ENCODE data around the gene PIRT. TPM values are rescaled to one million over a fixed set of nuclear protein-coding genes. Genes with fewer than 3 reads are reported as not detected.

PIRT gene
- polyA plus RNA-seq (2012; ENCODE audit: insufficient read depth, insufficient read length, low read depth): not detected

GRCh38 chr17:10837921-10838320 is at the start of gene PIRT:
TSS of gene PIRT (minus strand) at chr17:10838087. CDS start at chr17:10825645, 12,442 bp downstream.
- no peak for DNase-seq
- Histone ChIP-seq H3K36me3 (no peaks in the 10 kb centered on the region), H3K4me1 (no peaks in the 10 kb centered on the region), H3K4me3 (ENCODE audit: low read depth, low read length) (no peak within 1 kb of the TSS), H3K27me3 (no peaks in the 10 kb centered on the region), H3K9me3 (no peaks in the 10 kb centered on the region)
- TF ChIP-seq CTCF (IDR thresholded peaks at IDR 0.05; ENCODE audit: low read depth, low read length): no peak

- H3K4me3 ChIP-seq (ENCODE audit: low read depth, low read length): no peak overlapping the region
- no peak for TF ChIP-seq CTCF (IDR thresholded peaks at IDR 0.05; ENCODE audit: low read depth, low read length)
- H3K36me3 ChIP-seq: no peaks in the 10 kb centered on the region
- DNase-seq: no peak
- no peaks in the 10 kb centered on the region for H3K9me3 ChIP-seq
- no peaks in the 10 kb centered on the region for H3K27me3 ChIP-seq
- H3K4me1 ChIP-seq: no peaks in the 10 kb centered on the region
Measured at GRCh38 chr17:10881959-10882358, 44.1 kb upstream of the PIRT start.

- Histone ChIP-seq H3K4me1 (no peaks in the 10 kb centered on the region), H3K27me3 (no peaks in the 10 kb centered on the region), H3K36me3 (no peaks in the 10 kb centered on the region), H3K4me3 (ENCODE audit: low read depth, low read length) (no peak overlapping the region), H3K9me3 (no peaks in the 10 kb centered on the region)
- TF ChIP-seq CTCF (IDR thresholded peaks at IDR 0.05; ENCODE audit: low read depth, low read length): no peak
- no peak for DNase-seq
Measured at GRCh38 chr17:10879190-10879836, 41.4 kb upstream of the PIRT start.

GRCh38 chr17:10875984-10876555 is 38.2 kb upstream of the PIRT start:
- Histone ChIP-seq H3K36me3 (no peaks in the 10 kb centered on the region), H3K9me3 (no peaks in the 10 kb centered on the region), H3K27me3 (no peaks in the 10 kb centered on the region), H3K4me3 (ENCODE audit: low read depth, low read length) (no peak overlapping the region), H3K4me1 (no peaks in the 10 kb centered on the region)
- peak; percentile 41 for DNase-seq
- peak; percentile 39 for TF ChIP-seq CTCF (IDR thresholded peaks at IDR 0.05; ENCODE audit: low read depth, low read length)

DNA sequence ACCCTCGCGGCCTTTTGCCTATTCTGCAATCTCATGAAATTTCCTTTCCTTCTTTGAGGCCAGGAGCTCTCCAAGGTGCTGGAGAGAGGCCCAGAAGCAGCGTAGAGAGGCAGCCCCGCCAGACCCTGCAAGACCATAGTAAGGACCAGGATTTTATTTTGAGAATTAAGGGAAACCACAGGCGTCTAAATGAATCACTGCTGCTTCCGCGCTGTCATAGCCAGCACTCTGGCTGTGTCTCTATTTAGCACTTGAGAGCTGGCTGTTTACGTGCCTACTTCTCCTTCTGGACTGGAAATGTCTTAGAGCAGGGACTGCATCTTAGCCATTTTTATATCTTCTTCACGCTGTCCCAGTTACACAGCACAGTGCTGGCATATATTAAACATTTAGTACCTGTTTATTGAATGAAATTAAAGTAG is 37.6 kb upstream of the PIRT start:
- TF ChIP-seq CTCF (IDR thresholded peaks at IDR 0.05; ENCODE audit: low read depth, low read length): no peak
- no peak for DNase-seq
- Histone ChIP-seq H3K4me1 (no peaks in the 10 kb centered on the region), H3K27me3 (no peaks in the 10 kb centered on the region), H3K36me3 (no peaks in the 10 kb centered on the region), H3K4me3 (ENCODE audit: low read depth, low read length) (no peak overlapping the region), H3K9me3 (no peaks in the 10 kb centered on the region)

- H3K36me3 ChIP-seq: no peaks in the 10 kb centered on the region
- no peaks in the 10 kb centered on the region for H3K9me3 ChIP-seq
- DNase-seq: no peak
- no peaks in the 10 kb centered on the region for H3K27me3 ChIP-seq
- no peak for TF ChIP-seq CTCF (IDR thresholded peaks at IDR 0.05; ENCODE audit: low read depth, low read length)
- H3K4me1 ChIP-seq: no peaks in the 10 kb centered on the region
- no peak overlapping the region for H3K4me3 ChIP-seq (ENCODE audit: low read depth, low read length)
Measured at GRCh38 chr17:10871914-10872313, 34.0 kb upstream of the PIRT start.
